HEK293 (cell line): ENCODE measurements around the gene DKK2.
A peak's percentile ranks its signal among the peaks of the same experiment; 100 is the strongest.

Experiments
- MYNN ChIP-seq: fragments of 450-650 bp; formaldehyde crosslinking; IDR thresholded peaks from 2 replicates; pipeline ENCODE4 v1.5.1; 2016; ENCODE audit warnings: missing biosample characterization, missing genetic modification characterization, borderline replicate concordance
- PRDM1 ChIP-seq: fragments of 450-650 bp; formaldehyde crosslinking; IDR thresholded peaks from 2 replicates; pipeline ENCODE4; 2016; ENCODE audit warnings: missing biosample characterization, missing genetic modification characterization
- SALL2 ChIP-seq: fragments of 450-650 bp; formaldehyde crosslinking; IDR thresholded peaks from 2 replicates; pipeline ENCODE4 v1.5.0; 2017; ENCODE audit warnings: missing biosample characterization, mild to moderate bottlenecking, missing genetic modification characterization, borderline replicate concordance
- WT1 ChIP-seq: fragments of 450-650 bp; formaldehyde crosslinking; IDR thresholded peaks from 2 replicates; pipeline ENCODE4 v1.5.1; 2016; ENCODE audit warnings: missing biosample characterization, missing genetic modification characterization
- YY1 ChIP-seq: fragments of 450-650 bp; formaldehyde crosslinking; IDR thresholded peaks from 2 replicates; pipeline ENCODE4 v1.5.1; 2018; ENCODE audit warnings: missing biosample characterization, missing genetic modification characterization
- ZBTB1 ChIP-seq: fragments of 450-650 bp; formaldehyde crosslinking; IDR thresholded peaks from 2 replicates; pipeline ENCODE4 v1.5.1; 2016; ENCODE audit warnings: missing biosample characterization, missing genetic modification characterization
- ZBTB11 ChIP-seq: fragments of 450-650 bp; formaldehyde crosslinking; conservative IDR thresholded peaks from 2 replicates; pipeline ENCODE4 v1.5.1; 2016; ENCODE audit warnings: low read depth, missing biosample characterization, missing genetic modification characterization
- ZNF114 ChIP-seq: fragments of 450-650 bp; formaldehyde crosslinking; IDR thresholded peaks from 2 replicates; pipeline ENCODE4 v1.5.0; 2017; ENCODE audit warnings: missing biosample characterization, missing genetic modification characterization
- ZNF184 ChIP-seq: fragments of 450-650 bp; IDR thresholded peaks from 2 replicates; pipeline ENCODE4 v1.5.1; 2018; ENCODE audit warnings: missing biosample characterization, mild to moderate bottlenecking, missing genetic modification characterization
- ZNF19 ChIP-seq: fragments of 450-650 bp; formaldehyde crosslinking; IDR thresholded peaks from 2 replicates; pipeline ENCODE4; 2016; ENCODE audit warnings: missing biosample characterization, missing genetic modification characterization, low read depth
- ZNF214 ChIP-seq: fragments of 450-650 bp; formaldehyde crosslinking; IDR thresholded peaks from 2 replicates; pipeline ENCODE4 v1.5.1; 2017; ENCODE audit warnings: missing biosample characterization, mild to moderate bottlenecking, missing genetic modification characterization, borderline replicate concordance
- ZNF266 ChIP-seq: fragments of 450-650 bp; formaldehyde crosslinking; IDR thresholded peaks from 2 replicates; pipeline ENCODE4 v1.5.1; 2016; ENCODE audit warnings: missing biosample characterization, missing genetic modification characterization, low read depth
- ZNF354C ChIP-seq: fragments of 450-650 bp; formaldehyde crosslinking; IDR thresholded peaks from 2 replicates; pipeline ENCODE4 v1.5.1; 2016; ENCODE audit warnings: missing biosample characterization, missing genetic modification characterization, low read depth, borderline replicate concordance
- ZNF37A ChIP-seq: fragments of 450-650 bp; IDR thresholded peaks from 2 replicates; pipeline ENCODE4 v1.5.1; 2018; ENCODE audit warnings: missing biosample characterization, missing genetic modification characterization
- ZNF394 ChIP-seq: fragments of 450-650 bp; formaldehyde crosslinking; IDR thresholded peaks from 2 replicates; pipeline ENCODE4 v1.5.1; 2016; ENCODE audit warnings: missing biosample characterization, missing genetic modification characterization, mild to moderate bottlenecking, moderate library complexity, borderline replicate concordance
- ZNF398 ChIP-seq: fragments of 450-650 bp; formaldehyde crosslinking; IDR thresholded peaks from 2 replicates; pipeline ENCODE4 v1.5.1; 2017; ENCODE audit warnings: missing biosample characterization, missing genetic modification characterization
- ZNF404 ChIP-seq: fragments of 450-650 bp; formaldehyde crosslinking; IDR thresholded peaks from 2 replicates; pipeline ENCODE4 v1.5.1; 2017; ENCODE audit warnings: missing biosample characterization, missing genetic modification characterization
- ZNF449 ChIP-seq: fragments of 450-650 bp; formaldehyde crosslinking; IDR thresholded peaks from 2 replicates; pipeline ENCODE4 v1.5.1; 2017; ENCODE audit warnings: missing biosample characterization, mild to moderate bottlenecking, missing genetic modification characterization, moderate library complexity
- ZNF48 ChIP-seq: fragments of 450-650 bp; formaldehyde crosslinking; IDR thresholded peaks from 2 replicates; pipeline ENCODE4 v1.5.1; 2016; ENCODE audit warnings: missing biosample characterization, missing genetic modification characterization
- ZNF529 ChIP-seq: fragments of 450-650 bp; formaldehyde crosslinking; IDR thresholded peaks from 2 replicates; pipeline ENCODE4 v1.5.1; 2017; ENCODE audit warnings: missing genetic modification characterization, missing biosample characterization; ENCODE audit not compliant: insufficient replicate concordance
- ZNF544 ChIP-seq: fragments of 450-650 bp; formaldehyde crosslinking; IDR thresholded peaks from 2 replicates; pipeline ENCODE4 v1.5.0; 2017; ENCODE audit warnings: missing biosample characterization, missing genetic modification characterization
- ZNF558 ChIP-seq: fragments of 450-650 bp; formaldehyde crosslinking; IDR thresholded peaks from 2 replicates; pipeline ENCODE4 v1.5.1; 2016; ENCODE audit warnings: missing biosample characterization, missing genetic modification characterization
- ZNF621 ChIP-seq: fragments of 450-650 bp; formaldehyde crosslinking; IDR thresholded peaks from 2 replicates; pipeline ENCODE4 v1.5.1; 2017; ENCODE audit warnings: missing biosample characterization, missing genetic modification characterization
- ZNF660 ChIP-seq: fragments of 450-650 bp; IDR thresholded peaks from 2 replicates; pipeline ENCODE4 v1.5.1; 2018; ENCODE audit warnings: missing biosample characterization, mild to moderate bottlenecking, missing genetic modification characterization
- ZNF664 ChIP-seq: fragments of 450-650 bp; formaldehyde crosslinking; IDR thresholded peaks from 2 replicates; pipeline ENCODE4 v1.5.1; 2016; ENCODE audit warnings: missing biosample characterization, missing genetic modification characterization
- ZNF701 ChIP-seq: fragments of 450-650 bp; formaldehyde crosslinking; IDR thresholded peaks from 2 replicates; pipeline ENCODE4 v1.5.1; 2016; ENCODE audit warnings: missing biosample characterization, missing genetic modification characterization
- ZNF768 ChIP-seq: fragments of 450-650 bp; formaldehyde crosslinking; IDR thresholded peaks from 2 replicates; pipeline ENCODE4 v1.5.1; 2018; ENCODE audit warnings: missing biosample characterization, mild to moderate bottlenecking, missing genetic modification characterization
- ZNF776 ChIP-seq: fragments of 450-650 bp; formaldehyde crosslinking; IDR thresholded peaks from 2 replicates; pipeline ENCODE4 v1.5.0; 2017; ENCODE audit warnings: missing biosample characterization, missing genetic modification characterization, borderline replicate concordance
- ZNF791 ChIP-seq: fragments of 450-650 bp; formaldehyde crosslinking; IDR thresholded peaks from 2 replicates; pipeline ENCODE4 v1.5.1; 2016; ENCODE audit warnings: missing biosample characterization, missing genetic modification characterization
- TF ChIP-seq, protein P1 (sequence below): fragments of 450-650 bp; formaldehyde crosslinking; IDR thresholded peaks from 2 replicates; pipeline ENCODE4 v1.5.1; 2016; ENCODE audit warnings: missing biosample characterization, missing genetic modification characterization
- TF ChIP-seq, protein P2 (sequence below): fragments of 450-650 bp; formaldehyde crosslinking; IDR thresholded peaks from 2 replicates; pipeline ENCODE4 v1.5.1; 2017; ENCODE audit warnings: missing biosample characterization, missing genetic modification characterization

The DKK2 gene

DNA sequence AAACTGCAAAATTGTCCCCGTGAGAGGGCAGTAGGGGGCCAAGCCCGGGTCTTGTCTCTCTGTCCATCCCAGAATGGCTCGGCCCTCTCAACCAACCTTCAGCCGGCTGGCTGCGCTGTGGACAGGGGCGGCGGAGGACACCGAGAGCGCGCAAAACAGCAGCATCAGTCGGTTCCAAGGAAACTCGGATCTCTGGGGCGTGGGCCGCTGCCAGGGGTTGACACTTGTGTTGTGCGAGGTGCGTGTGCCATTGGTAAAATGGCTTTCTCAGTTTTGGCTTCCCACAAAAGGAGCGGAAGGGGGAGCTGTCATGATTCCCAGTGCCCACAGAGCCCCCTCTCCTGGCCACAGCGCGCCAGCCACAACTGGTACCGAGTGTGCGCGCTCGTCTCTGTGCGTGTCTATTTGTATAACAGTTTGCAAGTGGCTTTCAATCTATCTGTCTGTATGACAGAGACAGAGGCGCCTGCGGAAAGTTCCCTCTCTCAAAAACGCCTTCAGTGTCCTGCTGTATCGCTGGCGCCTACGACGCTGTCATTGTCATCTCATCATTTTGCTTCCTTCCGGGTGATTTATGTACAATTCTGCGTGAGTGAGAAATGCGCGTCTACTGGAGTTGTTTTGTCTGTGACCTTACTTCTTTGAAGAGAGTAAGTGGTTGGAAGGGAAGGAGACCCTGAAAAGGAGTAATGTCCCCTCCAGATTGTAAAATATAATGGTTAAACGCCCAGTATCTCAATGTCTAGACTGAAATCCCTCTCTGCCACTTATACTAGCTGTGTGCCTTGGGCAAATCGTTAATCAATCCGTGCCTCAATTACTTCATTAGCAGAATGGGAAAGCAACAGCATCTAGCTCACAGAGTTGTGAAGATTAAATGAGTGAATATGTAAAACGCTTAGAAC lies 1.8 kb downstream of the DKK2 start (continued):
- TF ChIP-seq ZNF184 (tag by site-specific recombination) (no peak), ZNF768 (no peak), ZNF544 (tag by site-specific recombination) (no peak), ZNF394 (no peak), ZBTB11 (tag by site-specific recombination) (peak; percentile 28; the same call in 1 of the 2 replicates), ZNF529 (no peak), ZBTB1 (no peak), ZNF449 (tag by site-specific recombination) (no peak), MYNN (tag by site-specific recombination) (no peak), ZNF398 (tag by site-specific recombination) (no peak), ZNF37A (tag by site-specific recombination) (no peak), ZNF266 (tag by site-specific recombination) (no peak), ZNF660 (tag by site-specific recombination) (peak; percentile 63; the same call in 1 of the 2 replicates), ZNF791 (no peak), YY1 (peak; percentile 34; the same call in 1 of the 2 replicates), ZNF701 (no peak), SALL2 (tag by site-specific recombination) (no peak), ZNF621 (tag by site-specific recombination) (no peak), ZNF558 (tag by site-specific recombination) (no peak), ZNF404 (tag by site-specific recombination) (no peak), PRDM1 (tag by site-specific recombination) (0 out of 2 replicates have a peak, but pooled peaks have one; percentile 5), ZNF664 (tag by site-specific recombination) (no peak; the same call in 1 of the 2 replicates), ZNF354C (no peak), ZNF214 (tag by site-specific recombination) (no peak), WT1 (tag by site-specific recombination) (no peak), ZNF776 (tag by site-specific recombination) (no peak), ZNF114 (no peak), ZNF48 (no peak), ZNF19 (tag by site-specific recombination) (no peak)
- TF ChIP-seq, protein P1, sequence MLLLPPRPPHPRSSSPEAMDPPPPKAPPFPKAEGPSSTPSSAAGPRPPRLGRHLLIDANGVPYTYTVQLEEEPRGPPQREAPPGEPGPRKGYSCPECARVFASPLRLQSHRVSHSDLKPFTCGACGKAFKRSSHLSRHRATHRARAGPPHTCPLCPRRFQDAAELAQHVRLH, result no peak
- TF ChIP-seq, protein P2, sequence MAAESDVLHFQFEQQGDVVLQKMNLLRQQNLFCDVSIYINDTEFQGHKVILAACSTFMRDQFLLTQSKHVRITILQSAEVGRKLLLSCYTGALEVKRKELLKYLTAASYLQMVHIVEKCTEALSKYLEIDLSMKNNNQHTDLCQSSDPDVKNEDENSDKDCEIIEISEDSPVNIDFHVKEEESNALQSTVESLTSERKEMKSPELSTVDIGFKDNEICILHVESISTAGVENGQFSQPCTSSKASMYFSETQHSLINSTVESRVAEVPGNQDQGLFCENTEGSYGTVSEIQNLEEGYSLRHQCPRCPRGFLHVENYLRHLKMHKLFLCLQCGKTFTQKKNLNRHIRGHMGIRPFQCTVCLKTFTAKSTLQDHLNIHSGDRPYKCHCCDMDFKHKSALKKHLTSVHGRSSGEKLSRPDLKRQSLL, result no peak
